Posterior vena cava (tissue), 2 donors: ENCODE data around the gene PITHD1. TPM values are rescaled to one million over a fixed set of nuclear protein-coding genes. Genes with fewer than 3 reads are reported as not detected.
A peak's percentile ranks its signal among the peaks of the same experiment; 100 is the strongest.
"Not testable (repeated sequence)": the region's sequence is repeated elsewhere in the genome, so short reads cannot be mapped to it uniquely, and the experiment has no call there.

Experiments used
- DNase-seq: peaks from one replicate; pipeline ENCODE4 v3.0.0-alpha.2; 2020; ENCODE audit warnings: low spot score
- intact Hi-C, 2 donors: fragments of 100-400 bp; cut with DNase I; formaldehyde crosslinking; loops; one replicate each; pipeline versions ENCODE4 v1.14.1 to v1.14.2; 2022 to 2023
- total RNA-seq, 2 donors: library from RNA; stranded (reverse); fragmentation: NEBNext Ultra II Directional; extraction: Animal tissue kit (Norgen Biotek cat#: 25700); gene quantifications; one replicate each; pipeline ENCODE4 v1.2.1, GENCODE V29; 2021
- donor health status: DM: yes; HTN: yes; CAD: no.
- donor health status: DM: yes; HTN: yes; CAD: no.

PITHD1 gene
- total RNA-seq, 2 donors from 2014 or later = 35.6 to 40.4 TPM

GRCh38 chr1:23816361-23816760, 38.1 kb downstream of the PITHD1 start:
- intact Hi-C loops = no loop called here
- DNase-seq = no peak

DNA sequence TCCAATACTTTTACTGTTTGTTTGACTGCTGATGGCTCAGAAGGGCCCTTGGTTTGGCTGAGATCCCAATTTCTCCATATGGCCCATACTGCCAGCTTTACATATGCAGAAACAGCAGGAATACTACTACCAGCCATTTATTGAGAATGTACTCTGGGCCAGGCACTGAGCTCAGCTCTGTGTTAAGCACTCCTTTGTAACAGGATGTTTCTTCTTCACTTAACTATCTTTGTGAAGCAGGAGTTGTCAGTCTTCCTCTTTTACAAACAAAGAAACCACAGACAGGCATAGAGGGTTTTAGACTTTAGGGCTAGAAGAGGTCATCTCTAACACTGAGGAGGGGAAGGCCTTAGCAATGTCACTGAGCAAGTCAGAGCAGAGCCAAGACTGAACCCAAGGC, 38.7 kb downstream of the PITHD1 start:
- intact Hi-C loops = no loop called here
- DNase-seq = no peak

DNA sequence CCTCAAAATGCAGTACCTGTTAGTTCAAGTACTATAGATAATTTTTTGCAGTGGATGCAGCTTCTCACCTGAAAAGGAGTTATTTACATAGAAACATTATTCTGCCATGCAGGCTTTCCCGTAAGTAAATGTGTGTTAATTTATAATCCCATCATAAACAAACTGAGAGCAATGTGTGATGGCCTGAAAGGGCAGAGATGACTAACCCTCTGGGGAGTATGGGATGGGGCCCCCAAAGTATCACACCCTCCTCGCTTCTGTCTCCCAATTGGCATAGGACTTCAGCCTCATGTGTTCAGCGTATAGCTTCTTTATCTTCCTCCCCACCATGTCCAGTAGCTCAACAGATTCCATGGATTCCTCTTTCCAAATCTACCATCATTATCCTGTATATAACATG, 39.4 kb downstream of the PITHD1 start:
- DNase-seq = no peak
- intact Hi-C loops = no loop called here

- intact Hi-C loops = no loop called here
- DNase-seq = no peak
These were observed 45.5 kb downstream of the PITHD1 start for GRCh38 chr1:23823767-23824166.

GRCh38 chr1:23824711-23825075, 46.5 kb downstream of the PITHD1 start:
- intact Hi-C loops = no loop called here

GRCh38 chr1:23825076-23825761, 47.0 kb downstream of the PITHD1 start, which contains the start of gene HMGCL:
Gene HMGCL, minus strand, starts transcription at chr1:23825429. Its CDS starts 14 bp downstream, at chr1:23825415.
- intact Hi-C loops = no loop called here
- peak; percentile 97 for DNase-seq

More at GRCh38 chr1:23824711-23825075, 46.5 kb downstream of the PITHD1 start:
- no peak for DNase-seq

GRCh38 chr1:23825762-23826522, 47.7 kb downstream of the PITHD1 start:
- intact Hi-C loops = no loop called here
- DNase-seq = no peak

DNA sequence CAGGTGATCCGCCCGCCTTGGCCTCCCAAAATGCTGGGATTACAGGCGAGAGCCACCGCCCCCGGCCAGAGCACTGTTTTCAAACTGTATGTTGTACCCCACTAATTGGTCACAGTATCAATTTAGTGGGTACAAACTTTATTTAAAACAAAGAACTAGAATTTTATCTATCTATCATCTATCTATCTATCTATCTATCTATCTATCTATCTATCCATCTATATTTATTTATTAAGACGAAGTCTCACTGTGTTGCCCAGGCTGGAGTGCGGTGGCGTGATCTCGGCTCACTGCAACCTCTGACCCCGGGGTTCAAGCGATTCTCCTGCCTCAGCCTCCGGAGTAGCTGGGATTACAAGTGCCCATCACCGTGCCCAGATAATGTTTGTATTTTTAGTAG, 48.4 kb downstream of the PITHD1 start:
- DNase-seq, intact Hi-C loops: not testable (repeated sequence)

- intact Hi-C loops = no loop called here
- no peak for DNase-seq
These were observed 49.5 kb downstream of the PITHD1 start for GRCh38 chr1:23827717-23828116.

GRCh38 chr1:23834156-23834555, 55.9 kb downstream of the PITHD1 start:
- DNase-seq, intact Hi-C loops: not testable (repeated sequence)

DNA sequence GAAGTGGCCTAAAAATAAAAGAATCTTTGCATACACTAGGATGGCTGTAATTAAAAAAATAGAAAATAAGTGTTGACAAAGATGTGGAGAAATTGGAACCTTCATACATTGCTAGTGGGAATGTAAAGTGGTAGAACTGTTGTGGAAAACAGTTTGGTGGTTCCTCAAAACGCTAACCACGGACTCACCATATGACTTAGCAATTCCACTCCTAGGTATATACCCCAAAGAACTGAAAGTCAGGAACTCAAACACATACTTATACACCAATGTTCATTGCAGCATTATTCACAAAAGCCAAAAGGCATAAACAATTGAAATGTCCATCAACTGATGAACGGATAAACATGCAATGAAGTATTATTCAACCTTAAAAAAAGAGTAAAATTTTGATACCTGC, 57.8 kb downstream of the PITHD1 start:
- no peak for DNase-seq
- intact Hi-C loops = no loop called here

Other genes with a start within 250 kb of the PITHD1 start
- under 1 TPM; 0.24 to 0.46 TPM for gene E2F2, start 247.2 kb upstream of the PITHD1 start, total RNA-seq
- gene ID3, start 218.9 kb upstream of the PITHD1 start, total RNA-seq = 100 to 1,000 TPM; 190 to 243 TPM
- gene RPL11, start 86.6 kb upstream of the PITHD1 start, total RNA-seq = 100 to 1,000 TPM; 706 to 724 TPM
- 10 to 100 TPM; 34.4 to 34.8 TPM for gene ELOA, start 34.9 kb upstream of the PITHD1 start, total RNA-seq
- 10 to 100 TPM; 21.1 to 21.8 TPM for gene LYPLA2, start 12.7 kb downstream of the PITHD1 start, total RNA-seq
- 10 to 100 TPM; 15.2 to 18.4 TPM for gene GALE, start 22.3 kb downstream of the PITHD1 start, total RNA-seq
- 10 to 100 TPM; 23.1 to 27.4 TPM for gene HMGCL, start 47.0 kb downstream of the PITHD1 start, total RNA-seq
- gene FUCA1, start 89.9 kb downstream of the PITHD1 start, total RNA-seq = 10 to 100 TPM; 13.8 to 27.9 TPM
- under 1 TPM; 0.05 to 0.14 TPM for gene CNR2, start 134.9 kb downstream of the PITHD1 start, total RNA-seq
- 100 to 1,000 TPM in 1 of 2 donors, 10 to 100 TPM in 1; 85.6 to 104 TPM for gene PNRC2, start 181.4 kb downstream of the PITHD1 start, total RNA-seq
- 10 to 100 TPM; 74.1 to 77.4 TPM for gene SRSF10, start 201.9 kb downstream of the PITHD1 start, total RNA-seq